Measurements from ENCODE around the gene LIME1.

- TF ChIP-seq, protein P1, sequence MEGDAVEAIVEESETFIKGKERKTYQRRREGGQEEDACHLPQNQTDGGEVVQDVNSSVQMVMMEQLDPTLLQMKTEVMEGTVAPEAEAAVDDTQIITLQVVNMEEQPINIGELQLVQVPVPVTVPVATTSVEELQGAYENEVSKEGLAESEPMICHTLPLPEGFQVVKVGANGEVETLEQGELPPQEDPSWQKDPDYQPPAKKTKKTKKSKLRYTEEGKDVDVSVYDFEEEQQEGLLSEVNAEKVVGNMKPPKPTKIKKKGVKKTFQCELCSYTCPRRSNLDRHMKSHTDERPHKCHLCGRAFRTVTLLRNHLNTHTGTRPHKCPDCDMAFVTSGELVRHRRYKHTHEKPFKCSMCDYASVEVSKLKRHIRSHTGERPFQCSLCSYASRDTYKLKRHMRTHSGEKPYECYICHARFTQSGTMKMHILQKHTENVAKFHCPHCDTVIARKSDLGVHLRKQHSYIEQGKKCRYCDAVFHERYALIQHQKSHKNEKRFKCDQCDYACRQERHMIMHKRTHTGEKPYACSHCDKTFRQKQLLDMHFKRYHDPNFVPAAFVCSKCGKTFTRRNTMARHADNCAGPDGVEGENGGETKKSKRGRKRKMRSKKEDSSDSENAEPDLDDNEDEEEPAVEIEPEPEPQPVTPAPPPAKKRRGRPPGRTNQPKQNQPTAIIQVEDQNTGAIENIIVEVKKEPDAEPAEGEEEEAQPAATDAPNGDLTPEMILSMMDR (conservative IDR thresholded peaks at IDR 0.05; ENCODE audit: low read length) = no peak
- TF ChIP-seq EZH2phosphoT487 (IDR thresholded peaks at IDR 0.05; ENCODE audit: borderline replicate concordance, low read depth, low read length) = no peak
Measured at GRCh38 chr20:63771046-63771707, 34.7 kb downstream of the LIME1 start.

Measured in OCI-LY7 (cell line).